ENCODE results near the gene MGAT5B. TPM values are rescaled to one million over a fixed set of nuclear protein-coding genes. Genes with fewer than 3 reads are reported as not detected.

The MGAT5B gene
- total and polyA plus RNA-seq, 10 donors: 0.02 to 2.0 (median 0.75) TPM

- no peaks in the 10 kb centered on the region for H3K36me3 ChIP-seq
- H3K4me1 ChIP-seq: no peaks in the 10 kb centered on the region
- DNase-seq: no peak
- no peaks in the 10 kb centered on the region for H3K9me3 ChIP-seq
- WGBS, 5 donors: 90 to 97% (median 94%) methylated on average over 2 of the region's 2 CpGs
- H3K27ac ChIP-seq: no peak overlapping the region
- peaks cover 0 to 18% (median 0%) of the 10 kb centered on the region in 7 donors for H3K27me3 ChIP-seq (replicated peaks in 1 of 7)
- TF ChIP-seq CTCF (IDR thresholded peaks at IDR 0.05 in 8 of 11, conservative IDR thresholded peaks at IDR 0.05 in 3 of 11): no peak
- H3K4me3 ChIP-seq: no peak overlapping the region
- intact Hi-C loops (cut with DNase I; ENCODE audit: low total_unique reads): no loop called here
These were observed 69.0 kb downstream of the MGAT5B start for GRCh38 chr17:76937238-76937637.

DNA sequence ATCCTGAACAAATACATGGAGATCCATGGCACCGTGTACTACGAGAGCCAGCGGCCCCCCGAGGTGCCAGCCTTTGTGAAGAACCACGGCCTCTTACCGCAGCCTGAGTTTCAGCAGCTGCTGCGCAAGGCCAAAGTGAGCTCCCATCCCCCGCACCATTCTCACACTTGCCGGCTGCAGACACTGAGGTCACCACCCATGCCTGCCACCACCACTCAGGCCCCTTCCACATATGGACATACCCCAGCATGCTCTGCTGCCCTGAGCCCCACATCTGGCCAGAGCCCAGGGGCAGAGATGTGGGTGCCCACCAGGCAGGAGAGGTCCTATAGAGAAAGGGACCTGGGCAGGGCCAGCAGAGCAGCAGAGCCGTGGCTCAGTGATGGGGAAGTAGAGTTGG, 69.8 kb downstream of the MGAT5B start:
- no peak for DNase-seq
- H3K4me3 ChIP-seq: no peak overlapping the region
- intact Hi-C loops (cut with DNase I; ENCODE audit: low total_unique reads): no loop called here
- TF ChIP-seq CTCF (IDR thresholded peaks at IDR 0.05 in 8 of 11, conservative IDR thresholded peaks at IDR 0.05 in 3 of 11) (no peak), POLR2A (IDR thresholded peaks at IDR 0.05) (no peak), POLR2AphosphoS5 (IDR thresholded peaks at IDR 0.05) (no peak)
- no peak overlapping the region for H3K27ac ChIP-seq
- H3K9me3 ChIP-seq: no peaks in the 10 kb centered on the region
- no peaks in the 10 kb centered on the region for H3K4me1 ChIP-seq
- H3K36me3 ChIP-seq: no peaks in the 10 kb centered on the region
- 84 to 93% (median 88%) methylated on average over 9 to 10 of the region's 10 CpGs for WGBS, 5 donors
- H3K27me3 ChIP-seq (replicated peaks in 1 of 7): peaks cover 0 to 18% (median 0%) of the 10 kb centered on the region in 7 donors

DNA sequence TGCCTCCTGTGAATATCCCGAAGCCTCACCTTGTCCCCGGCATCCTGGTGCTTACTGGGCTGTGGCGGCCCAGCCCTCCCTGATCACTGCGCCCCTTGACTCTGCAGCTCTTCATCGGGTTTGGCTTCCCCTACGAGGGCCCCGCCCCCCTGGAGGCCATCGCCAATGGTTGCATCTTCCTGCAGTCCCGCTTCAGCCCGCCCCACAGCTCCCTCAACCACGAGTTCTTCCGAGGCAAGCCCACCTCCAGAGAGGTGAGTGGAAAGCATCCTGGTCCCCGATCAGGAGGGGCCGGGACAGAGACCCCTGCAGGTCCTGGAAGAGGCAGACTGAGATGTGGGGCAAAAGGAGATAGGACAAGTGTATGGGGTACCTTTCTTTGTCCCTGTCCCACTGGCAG, 72.1 kb downstream of the MGAT5B start:
- Histone ChIP-seq H3K36me3 (no peaks in the 10 kb centered on the region), H3K9me3 (no peaks in the 10 kb centered on the region), H3K4me1 (no peaks in the 10 kb centered on the region), H3K27me3 (replicated peaks in 1 of 7) (peaks cover 0 to 18% (median 0%) of the 10 kb centered on the region in 7 donors), H3K4me3 (no peak overlapping the region), H3K27ac (no peak overlapping the region)
- TF ChIP-seq POLR2A (IDR thresholded peaks at IDR 0.05): no peak
- no peak for TF ChIP-seq CTCF (IDR thresholded peaks at IDR 0.05 in 8 of 11, conservative IDR thresholded peaks at IDR 0.05 in 3 of 11)
- no peak for TF ChIP-seq POLR2AphosphoS5 (IDR thresholded peaks at IDR 0.05)
- WGBS, 5 donors: 67 to 87% (median 74%) methylated on average over 14 of the region's 14 CpGs
- intact Hi-C loops (cut with DNase I; ENCODE audit: low total_unique reads): no loop called here
- DNase-seq: no peak

- Histone ChIP-seq H3K4me1 (no peaks in the 10 kb centered on the region), H3K4me3 (no peak overlapping the region), H3K27me3 (replicated peaks in 1 of 7) (peaks cover 0 to 18% (median 0%) of the 10 kb centered on the region in 7 donors), H3K9me3 (no peaks in the 10 kb centered on the region), H3K36me3 (no peaks in the 10 kb centered on the region), H3K27ac (no peak overlapping the region)
- TF ChIP-seq POLR2A (IDR thresholded peaks at IDR 0.05): no peak
- no peak for TF ChIP-seq CTCF (IDR thresholded peaks at IDR 0.05 in 8 of 11, conservative IDR thresholded peaks at IDR 0.05 in 3 of 11)
- no peak for TF ChIP-seq POLR2AphosphoS5 (IDR thresholded peaks at IDR 0.05)
- DNase-seq: no peak
- intact Hi-C loops (cut with DNase I; ENCODE audit: low total_unique reads): no loop called here
- WGBS, 5 donors: 84 to 95% (median 89%) methylated on average over 13 of the region's 13 CpGs
These were observed 72.6 kb downstream of the MGAT5B start for GRCh38 chr17:76940738-76941350.
